Parathyroid adenoma (tissue), 2 donors: ENCODE data around the gene RASSF4.

Experiments
- H2AFZ ChIP-seq: fragments of 300-600 bp; sonication (generic); one replicate; pipeline ENCODE4 v1.7.0; 2017; ENCODE audit warnings: antibody characterized with exemption, mild to moderate bottlenecking
- H3K27ac ChIP-seq: fragments of 300-600 bp; sonication (generic); one replicate; pipeline ENCODE4 v1.7.0; 2017
- H3K27me3 ChIP-seq: fragments of 300-600 bp; sonication (generic); one replicate; pipeline ENCODE4 v1.7.0; 2017; ENCODE audit warnings: low read length; ENCODE audit not compliant: control insufficient read depth, insufficient read depth
- H3K36me3 ChIP-seq: fragments of 300-600 bp; sonication (generic); one replicate; pipeline ENCODE4 v1.7.0; 2017; ENCODE audit warnings: low read length; ENCODE audit not compliant: control insufficient read depth, insufficient read depth
- H3K4me1 ChIP-seq: fragments of 300-600 bp; sonication (generic); one replicate; pipeline ENCODE4 v1.7.0; 2017; ENCODE audit warnings: control low read depth
- H3K4me2 ChIP-seq: fragments of 300-600 bp; sonication (generic); one replicate; pipeline ENCODE4 v1.7.0; 2017; ENCODE audit warnings: low read length
- H3K4me3 ChIP-seq: fragments of 300-600 bp; sonication (generic); one replicate; pipeline ENCODE4 v1.7.0; 2017; ENCODE audit warnings: low read depth, low read length
- H3K79me2 ChIP-seq: fragments of 300-600 bp; sonication (generic); one replicate; pipeline ENCODE4 v1.7.0; 2017; ENCODE audit warnings: control low read depth
- H3K9ac ChIP-seq: fragments of 300-600 bp; sonication (generic); one replicate; pipeline ENCODE4 v1.7.0; 2017; ENCODE audit warnings: mild to moderate bottlenecking
- H3K9me3 ChIP-seq: fragments of 300-600 bp; sonication (generic); one replicate; pipeline ENCODE4 v1.7.0; 2017; ENCODE audit warnings: low read length; ENCODE audit not compliant: control insufficient read depth
- TF ChIP-seq, protein P1 (sequence below): fragments of 300-600 bp; sonication (generic); IDR thresholded peaks from one replicate; pipeline ENCODE4 v1.7.0; 2017; ENCODE audit warnings: antibody characterized with exemption, mild to moderate bottlenecking
- donor health status: primary hyperparathyroidism.

Gene RASSF4

DNA sequence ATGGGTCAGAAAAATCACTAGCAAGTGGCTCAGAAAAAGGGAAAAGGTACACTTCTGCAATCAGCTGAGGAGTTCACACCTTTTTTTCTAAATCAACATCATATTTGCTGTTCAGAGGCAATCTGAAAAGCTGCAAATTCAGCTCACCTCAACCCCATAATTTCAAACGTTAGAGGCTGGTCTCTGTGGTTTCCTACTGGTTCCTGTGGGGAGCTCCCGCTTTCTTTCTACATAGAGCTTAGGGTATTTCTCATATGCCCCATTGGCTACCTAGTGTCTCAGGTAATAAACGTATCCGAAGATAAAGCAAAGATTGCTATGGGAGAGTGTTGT lies 35.9 kb downstream of the RASSF4 start:
- no peak overlapping the region for H3K9ac ChIP-seq
- no peak overlapping the region for H2AFZ ChIP-seq
- TF ChIP-seq, protein P1, sequence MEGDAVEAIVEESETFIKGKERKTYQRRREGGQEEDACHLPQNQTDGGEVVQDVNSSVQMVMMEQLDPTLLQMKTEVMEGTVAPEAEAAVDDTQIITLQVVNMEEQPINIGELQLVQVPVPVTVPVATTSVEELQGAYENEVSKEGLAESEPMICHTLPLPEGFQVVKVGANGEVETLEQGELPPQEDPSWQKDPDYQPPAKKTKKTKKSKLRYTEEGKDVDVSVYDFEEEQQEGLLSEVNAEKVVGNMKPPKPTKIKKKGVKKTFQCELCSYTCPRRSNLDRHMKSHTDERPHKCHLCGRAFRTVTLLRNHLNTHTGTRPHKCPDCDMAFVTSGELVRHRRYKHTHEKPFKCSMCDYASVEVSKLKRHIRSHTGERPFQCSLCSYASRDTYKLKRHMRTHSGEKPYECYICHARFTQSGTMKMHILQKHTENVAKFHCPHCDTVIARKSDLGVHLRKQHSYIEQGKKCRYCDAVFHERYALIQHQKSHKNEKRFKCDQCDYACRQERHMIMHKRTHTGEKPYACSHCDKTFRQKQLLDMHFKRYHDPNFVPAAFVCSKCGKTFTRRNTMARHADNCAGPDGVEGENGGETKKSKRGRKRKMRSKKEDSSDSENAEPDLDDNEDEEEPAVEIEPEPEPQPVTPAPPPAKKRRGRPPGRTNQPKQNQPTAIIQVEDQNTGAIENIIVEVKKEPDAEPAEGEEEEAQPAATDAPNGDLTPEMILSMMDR = no peak
- H3K36me3 ChIP-seq = no peaks in the 10 kb centered on the region
- no peak overlapping the region for H3K4me3 ChIP-seq
- H3K79me2 ChIP-seq = no peaks in the 10 kb centered on the region
- no peaks in the 10 kb centered on the region for H3K27me3 ChIP-seq
- H3K4me2 ChIP-seq = no peak overlapping the region
- H3K9me3 ChIP-seq = no peaks in the 10 kb centered on the region
- no peaks in the 10 kb centered on the region for H3K4me1 ChIP-seq
- H3K27ac ChIP-seq = peak overlapping the region; percentile 56

DNA sequence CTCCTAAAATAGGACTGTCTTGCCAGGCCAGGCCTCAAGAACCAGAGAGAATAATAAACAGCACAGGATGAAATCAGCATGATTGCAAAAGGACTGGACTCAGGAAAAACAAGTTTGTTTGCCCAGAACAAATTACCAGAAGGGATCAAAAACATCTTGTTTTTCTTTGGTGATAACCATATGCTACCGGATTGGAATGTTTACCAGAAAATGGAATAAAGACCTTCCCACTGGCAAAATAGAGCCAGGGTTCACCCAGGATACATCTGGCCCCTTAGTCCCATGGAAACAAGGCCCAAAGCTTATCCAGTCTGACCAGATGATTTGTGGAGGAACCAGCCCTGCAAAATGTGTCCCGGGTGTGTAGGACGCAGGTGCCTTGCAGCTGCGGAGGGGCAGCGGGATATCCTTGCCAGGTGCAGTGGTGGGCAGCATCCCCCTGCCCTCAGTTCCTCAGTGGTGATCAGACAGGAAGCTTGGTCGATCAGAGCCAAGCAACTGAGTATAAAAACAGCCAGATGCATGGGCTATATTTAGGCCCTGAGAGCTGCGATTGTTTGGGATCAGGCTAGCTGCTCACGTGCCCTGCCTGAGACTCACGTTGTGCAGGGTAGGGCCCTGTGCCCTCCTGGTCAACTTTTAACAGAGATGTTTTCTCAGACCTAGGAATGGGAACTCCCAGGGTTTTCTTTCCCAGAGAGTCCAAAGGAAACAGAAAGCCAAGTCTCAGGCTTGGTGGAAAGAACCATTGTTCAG lies 36.5 kb downstream of the RASSF4 start:
- no peaks in the 10 kb centered on the region for H3K4me1 ChIP-seq
- H3K4me3 ChIP-seq = no peak overlapping the region

GRCh38 chr10:44997105-44997748 lies 37.6 kb downstream of the RASSF4 start:
- Histone ChIP-seq H3K4me1 (no peaks in the 10 kb centered on the region), H3K9ac (no peak overlapping the region), H3K4me3 (no peak overlapping the region)

More for the DNA sequence above, 36.5 kb downstream of the RASSF4 start:
- Histone ChIP-seq H3K27me3 (no peaks in the 10 kb centered on the region), H3K79me2 (no peaks in the 10 kb centered on the region), H3K36me3 (no peaks in the 10 kb centered on the region), H3K9ac (no peak overlapping the region), H3K4me2 (no peak overlapping the region), H3K9me3 (no peaks in the 10 kb centered on the region), H3K27ac (peak overlapping the region; percentile 56), H2AFZ (no peak overlapping the region)
- TF ChIP-seq, protein P1 = no peak

GRCh38 chr10:44998146-44998631 lies 38.6 kb downstream of the RASSF4 start:
- no peak overlapping the region for H3K4me3 ChIP-seq
- TF ChIP-seq, protein P1 = no peak
- H2AFZ ChIP-seq = no peak overlapping the region
- no peaks in the 10 kb centered on the region for H3K79me2 ChIP-seq
- no peaks in the 10 kb centered on the region for H3K4me1 ChIP-seq
- H3K9me3 ChIP-seq = no peaks in the 10 kb centered on the region
- H3K27ac ChIP-seq = no peak overlapping the region
- no peak overlapping the region for H3K9ac ChIP-seq
- H3K4me2 ChIP-seq = no peak overlapping the region
- H3K27me3 ChIP-seq = no peaks in the 10 kb centered on the region
- H3K36me3 ChIP-seq = no peaks in the 10 kb centered on the region

More at GRCh38 chr10:44997105-44997748, 37.6 kb downstream of the RASSF4 start:
- Histone ChIP-seq H3K27me3 (no peaks in the 10 kb centered on the region), H3K4me2 (no peak overlapping the region), H3K79me2 (no peaks in the 10 kb centered on the region), H2AFZ (no peak overlapping the region), H3K9me3 (no peaks in the 10 kb centered on the region), H3K27ac (peak overlapping the region; percentile 56), H3K36me3 (no peaks in the 10 kb centered on the region)
- TF ChIP-seq, protein P1 = no peak
